ENCODE results near the gene HEG1. TPM values are rescaled to one million over a fixed set of nuclear protein-coding genes. Genes with fewer than 3 reads are reported as not detected.

The HEG1 gene
- total and polyA plus RNA-seq, 12 donors: 12.2 to 186 (median 122) TPM

GRCh38 chr3:125078951-125079674 lies 23.3 kb upstream of the HEG1 start:
- DNase-seq (no peak), ATAC-seq (peak in 1 of 8 donors; percentile 58)
- TF ChIP-seq CTCF (IDR thresholded peaks at IDR 0.05): no peak
- Histone ChIP-seq H3K4me1 (peaks cover 0 to 6% (median 0%) of the 10 kb centered on the region in 9 donors), H3K4me3 (no peak overlapping the region), H3K27ac (no peak overlapping the region), H3K27me3 (no peaks in the 10 kb centered on the region), H3K9me3 (no peaks in the 10 kb centered on the region), H3K36me3 (no peaks in the 10 kb centered on the region)
- intact Hi-C loops (cut with DNase I): no loop called here
- WGBS, 2 donors: 73 to 81% methylated on average over 6 of the region's 6 CpGs

- Histone ChIP-seq H3K4me3 (no peak overlapping the region), H3K27me3 (no peaks in the 10 kb centered on the region), H3K36me3 (no peaks in the 10 kb centered on the region), H3K27ac (no peak overlapping the region), H3K9me3 (no peaks in the 10 kb centered on the region), H3K4me1 (peaks cover 0 to 7% (median 0%) of the 10 kb centered on the region in 9 donors)
- intact Hi-C loops (cut with DNase I): no loop called here
- ATAC-seq (no peak), DNase-seq (no peak)
- WGBS, 2 donors: 92 to 94% methylated on average over 3 of the region's 3 CpGs
- TF ChIP-seq CTCF (IDR thresholded peaks at IDR 0.05): no peak
Observed at GRCh38 chr3:125077864-125078263, 22.1 kb upstream of the HEG1 start.

DNA sequence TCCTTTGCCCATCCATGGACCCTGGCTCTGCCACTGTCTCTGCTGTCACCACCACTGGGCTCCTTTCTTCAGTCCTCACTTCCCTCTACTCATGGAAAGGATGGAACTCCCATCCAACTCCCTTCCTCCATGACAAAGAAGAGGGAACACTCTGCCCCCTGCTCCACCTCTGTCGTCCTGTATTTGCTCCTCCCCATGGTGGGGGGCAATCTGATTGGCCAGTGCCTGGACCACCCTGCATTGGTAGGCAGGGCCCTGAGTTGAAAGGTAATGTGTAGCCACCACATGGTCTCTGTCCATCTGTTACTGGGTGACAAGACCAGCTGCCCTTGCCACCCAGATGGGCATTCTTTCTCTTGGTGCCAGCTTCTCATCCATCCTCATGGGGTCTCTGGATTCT lies 20.7 kb upstream of the HEG1 start:
- no peak for ATAC-seq
- no peaks in the 10 kb centered on the region for H3K27me3 ChIP-seq
- H3K36me3 ChIP-seq: no peaks in the 10 kb centered on the region
- no peak for TF ChIP-seq CTCF (IDR thresholded peaks at IDR 0.05)
- no peak overlapping the region for H3K4me3 ChIP-seq
- WGBS, 2 donors: 73 to 80% methylated on average over 1 of the region's 1 CpG
- DNase-seq: no peak
- no peaks in the 10 kb centered on the region for H3K9me3 ChIP-seq
- H3K4me1 ChIP-seq: peaks cover 0 to 15% (median 0%) of the 10 kb centered on the region in 9 donors
- intact Hi-C loops (cut with DNase I): no loop called here
- H3K27ac ChIP-seq: no peak overlapping the region

DNA sequence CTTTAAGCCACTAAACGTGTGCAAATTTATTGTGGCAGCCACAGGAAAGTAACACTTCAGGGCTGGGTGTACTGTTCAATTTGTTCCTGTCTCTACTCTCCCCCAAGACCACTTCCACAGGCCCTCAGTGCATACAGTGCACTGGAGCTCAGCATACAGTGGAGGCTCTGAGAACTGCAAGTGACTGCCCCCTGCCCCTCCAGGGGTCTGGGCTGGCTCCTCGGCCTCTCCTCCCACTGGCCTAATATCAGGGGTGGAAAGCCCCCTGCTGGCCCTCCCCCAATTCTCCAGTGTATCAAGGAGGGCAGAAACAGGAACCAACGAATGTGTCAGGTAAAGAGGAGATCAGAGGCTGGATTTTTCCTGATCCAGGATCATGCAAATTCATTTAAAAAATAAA lies 19.9 kb upstream of the HEG1 start:
- Histone ChIP-seq H3K27ac (no peak overlapping the region), H3K36me3 (no peaks in the 10 kb centered on the region), H3K27me3 (no peaks in the 10 kb centered on the region), H3K4me1 (peaks cover 0 to 15% (median 0%) of the 10 kb centered on the region in 9 donors), H3K4me3 (no peak overlapping the region), H3K9me3 (no peaks in the 10 kb centered on the region)
- ATAC-seq (peak in 1 of 8 donors; percentile 19), DNase-seq (no peak)
- WGBS, 2 donors: 85 to 94% methylated on average over 3 of the region's 3 CpGs
- intact Hi-C loops (cut with DNase I): no loop called here
- TF ChIP-seq CTCF (IDR thresholded peaks at IDR 0.05): no peak
